GM10266 (cell line): Measurements from ENCODE around the gene CPTP.

Experiments used
- DNase-seq: peaks from one replicate; pipeline ENCODE4 v3.0.0; 2012; ENCODE audit errors: extremely low spot score
- TF ChIP-seq, protein P1 (sequence below): IDR thresholded peaks from 2 replicates; pipeline ENCODE4 v1.5.1; 2012; ENCODE audit warnings: mild to moderate bottlenecking, low read depth; ENCODE audit not compliant: control insufficient read depth, insufficient read depth; ENCODE audit errors: missing control alignments

The CPTP gene

DNA sequence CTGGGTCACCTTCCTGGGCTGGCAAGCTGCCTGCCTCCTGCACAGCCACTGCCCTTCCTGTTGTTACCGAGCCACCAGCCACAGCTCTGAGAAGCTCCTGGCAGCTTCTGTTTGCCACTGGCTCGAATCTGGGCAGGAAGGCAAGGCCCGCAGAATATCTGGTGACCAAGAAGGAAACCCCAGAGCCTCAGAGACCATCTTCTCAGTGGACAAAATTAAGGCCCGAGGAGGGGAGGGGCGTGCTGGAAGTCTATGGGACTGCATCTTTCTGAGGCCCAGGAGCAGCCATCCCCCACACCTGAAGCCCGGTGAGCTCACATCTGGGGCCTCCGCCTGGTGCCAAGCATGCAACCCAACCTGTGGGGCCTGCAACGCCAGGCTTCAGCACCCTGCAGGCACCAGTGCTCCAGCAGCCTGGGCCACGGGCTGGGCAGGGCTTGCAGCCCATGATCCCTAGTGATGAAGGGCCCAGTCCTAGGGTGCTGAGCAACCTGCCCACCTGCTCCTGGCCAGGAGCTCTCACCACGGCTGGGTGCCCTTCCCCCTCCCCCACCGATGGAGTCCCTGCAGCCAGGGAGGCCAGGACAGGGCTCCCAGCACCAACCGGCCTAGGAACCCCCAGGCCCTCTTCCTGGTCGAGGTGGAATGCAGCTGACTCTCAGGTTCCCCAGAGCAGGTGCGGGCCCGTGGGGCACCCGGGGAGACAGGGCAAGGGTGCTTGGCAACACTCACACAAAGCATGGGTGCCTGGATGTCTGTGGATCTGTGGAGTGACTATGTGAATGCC is 879 bp downstream of the CPTP start:
- TF ChIP-seq, protein P1, sequence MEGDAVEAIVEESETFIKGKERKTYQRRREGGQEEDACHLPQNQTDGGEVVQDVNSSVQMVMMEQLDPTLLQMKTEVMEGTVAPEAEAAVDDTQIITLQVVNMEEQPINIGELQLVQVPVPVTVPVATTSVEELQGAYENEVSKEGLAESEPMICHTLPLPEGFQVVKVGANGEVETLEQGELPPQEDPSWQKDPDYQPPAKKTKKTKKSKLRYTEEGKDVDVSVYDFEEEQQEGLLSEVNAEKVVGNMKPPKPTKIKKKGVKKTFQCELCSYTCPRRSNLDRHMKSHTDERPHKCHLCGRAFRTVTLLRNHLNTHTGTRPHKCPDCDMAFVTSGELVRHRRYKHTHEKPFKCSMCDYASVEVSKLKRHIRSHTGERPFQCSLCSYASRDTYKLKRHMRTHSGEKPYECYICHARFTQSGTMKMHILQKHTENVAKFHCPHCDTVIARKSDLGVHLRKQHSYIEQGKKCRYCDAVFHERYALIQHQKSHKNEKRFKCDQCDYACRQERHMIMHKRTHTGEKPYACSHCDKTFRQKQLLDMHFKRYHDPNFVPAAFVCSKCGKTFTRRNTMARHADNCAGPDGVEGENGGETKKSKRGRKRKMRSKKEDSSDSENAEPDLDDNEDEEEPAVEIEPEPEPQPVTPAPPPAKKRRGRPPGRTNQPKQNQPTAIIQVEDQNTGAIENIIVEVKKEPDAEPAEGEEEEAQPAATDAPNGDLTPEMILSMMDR: no peak
- DNase-seq: no peak

DNA sequence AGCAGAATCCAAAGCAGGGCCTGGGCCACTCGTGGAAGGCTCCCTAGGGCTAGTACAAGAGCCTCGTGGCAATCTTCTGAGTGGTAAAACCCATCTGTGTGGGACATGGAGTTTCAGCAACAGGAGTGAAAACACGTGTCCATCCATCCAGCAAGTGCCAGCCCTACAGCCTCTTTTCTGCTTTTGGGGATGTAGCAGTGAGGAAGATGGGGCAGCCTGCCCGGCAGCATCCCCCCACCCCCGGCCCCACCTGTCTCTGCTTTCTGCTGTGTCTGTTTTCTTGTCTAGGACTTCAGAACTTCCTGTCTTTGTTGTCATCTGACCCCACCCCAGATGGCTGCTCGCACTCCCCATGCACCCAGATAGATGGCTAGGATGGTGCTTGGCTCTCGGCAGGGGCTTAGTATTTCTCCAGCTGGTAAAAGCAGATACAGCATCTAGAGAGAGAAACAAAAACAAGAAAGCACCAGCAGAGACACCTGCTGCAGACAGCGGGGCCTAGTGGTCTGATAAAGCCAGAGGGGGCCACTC is 1.5 kb downstream of the CPTP start:
- TF ChIP-seq, protein P1: no peak
- no peak for DNase-seq

DNA sequence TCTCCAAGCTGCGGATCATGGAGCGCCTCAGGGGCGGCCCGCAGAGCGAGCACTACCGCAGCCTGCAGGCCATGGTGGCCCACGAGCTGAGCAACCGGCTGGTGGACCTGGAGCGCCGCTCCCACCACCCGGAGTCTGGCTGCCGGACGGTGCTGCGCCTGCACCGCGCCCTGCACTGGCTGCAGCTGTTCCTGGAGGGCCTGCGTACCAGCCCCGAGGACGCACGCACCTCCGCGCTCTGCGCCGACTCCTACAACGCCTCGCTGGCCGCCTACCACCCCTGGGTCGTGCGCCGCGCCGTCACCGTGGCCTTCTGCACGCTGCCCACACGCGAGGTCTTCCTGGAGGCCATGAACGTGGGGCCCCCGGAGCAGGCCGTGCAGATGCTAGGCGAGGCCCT is 2.7 kb downstream of the CPTP start:
- DNase-seq: no peak
- TF ChIP-seq, protein P1: no peak

DNA sequence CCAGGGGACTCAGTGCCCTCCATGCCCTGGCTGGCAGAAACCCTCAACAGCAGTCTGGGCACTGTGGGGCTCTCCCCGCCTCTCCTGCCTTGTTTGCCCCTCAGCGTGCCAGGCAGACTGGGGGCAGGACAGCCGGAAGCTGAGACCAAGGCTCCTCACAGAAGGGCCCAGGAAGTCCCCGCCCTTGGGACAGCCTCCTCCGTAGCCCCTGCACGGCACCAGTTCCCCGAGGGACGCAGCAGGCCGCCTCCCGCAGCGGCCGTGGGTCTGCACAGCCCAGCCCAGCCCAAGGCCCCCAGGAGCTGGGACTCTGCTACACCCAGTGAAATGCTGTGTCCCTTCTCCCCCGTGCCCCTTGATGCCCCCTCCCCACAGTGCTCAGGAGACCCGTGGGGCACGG is 3.7 kb downstream of the CPTP start:
- TF ChIP-seq, protein P1: no peak
- no peak for DNase-seq

DNA sequence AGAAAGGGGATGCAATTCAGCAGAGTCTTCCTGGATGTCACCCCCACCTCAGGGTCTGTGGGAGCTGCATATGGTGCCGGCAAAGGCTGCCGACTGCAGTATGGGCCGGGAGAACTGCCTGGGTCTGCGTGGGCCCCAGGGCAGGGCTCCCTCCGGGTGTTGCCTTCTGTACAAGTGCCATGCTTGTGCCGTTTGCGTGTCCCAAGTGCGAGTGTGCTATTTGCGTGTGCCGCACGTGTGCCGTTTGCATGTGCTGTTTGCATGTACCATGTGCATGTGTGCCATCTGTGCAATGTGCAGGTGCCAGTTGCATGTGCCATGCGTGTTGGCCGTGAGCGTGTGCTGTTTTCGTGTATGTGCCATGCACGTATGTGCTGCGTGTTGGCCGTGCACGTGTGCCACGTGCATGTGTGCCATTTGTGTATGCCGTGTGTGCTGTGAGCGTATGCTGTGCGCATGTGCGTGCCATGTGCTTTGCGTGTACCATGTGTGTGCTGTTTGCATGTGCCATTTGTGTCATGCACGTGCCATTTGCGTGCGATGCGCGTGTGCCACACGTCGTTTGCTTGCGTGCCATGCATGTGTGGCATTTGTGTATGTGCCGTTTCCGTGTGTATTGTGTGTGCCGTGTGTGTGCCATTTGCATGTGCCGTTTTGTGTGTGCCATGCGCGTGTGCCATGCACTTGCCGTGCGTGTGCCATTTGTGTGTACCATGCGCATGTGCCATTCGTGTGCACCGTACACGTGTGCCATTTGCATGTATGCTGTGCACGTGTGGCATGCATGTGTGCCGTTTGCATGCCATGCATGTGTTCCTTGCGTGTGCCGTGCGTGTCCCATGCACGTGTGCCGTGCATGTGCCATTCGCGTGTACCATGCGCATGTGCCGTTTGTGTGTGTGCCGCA is 5.0 kb downstream of the CPTP start:
- TF ChIP-seq, protein P1: no peak
- no peak for DNase-seq

DNA sequence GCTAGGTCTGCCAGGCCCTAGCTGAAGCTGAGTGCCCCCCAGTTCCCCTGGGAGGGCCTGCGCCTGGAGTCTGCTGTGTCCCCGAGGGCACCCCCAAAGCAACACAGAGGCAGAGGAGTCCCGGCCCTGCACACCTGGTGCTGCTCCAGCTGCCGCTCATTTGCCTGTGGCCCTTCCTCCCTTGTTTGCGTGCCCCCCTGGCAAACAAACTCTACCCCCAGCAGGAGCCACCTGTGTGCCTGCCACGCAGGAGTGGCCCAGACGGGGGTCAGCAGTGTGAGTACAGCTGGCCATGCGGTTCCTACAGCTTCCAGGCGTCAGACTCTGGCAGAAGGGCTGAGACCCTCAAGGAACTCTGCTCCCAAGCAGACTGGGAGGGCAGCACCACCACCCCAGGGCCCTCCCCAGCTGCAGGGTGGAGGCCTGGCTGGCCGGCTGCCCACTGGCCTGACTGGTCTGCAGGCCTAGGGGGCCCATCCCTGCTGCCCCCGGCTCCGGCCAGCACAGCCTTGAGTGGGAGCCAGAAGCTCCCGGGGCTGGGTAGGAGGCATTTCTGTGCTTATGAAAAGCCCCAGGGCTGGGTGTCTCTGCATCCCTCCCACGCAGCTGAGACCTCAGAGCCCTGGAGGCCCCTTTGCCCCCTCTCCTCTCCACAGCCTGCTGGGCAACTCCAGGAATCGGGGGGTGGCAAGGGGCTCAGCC is 5.9 kb downstream of the CPTP start:
- no peak for DNase-seq
- TF ChIP-seq, protein P1: no peak
